Jurkat, Clone E6-1 (cell line): ENCODE results near the gene GARIN5A. TPM values are rescaled to one million over a fixed set of nuclear protein-coding genes. Genes with fewer than 3 reads are reported as not detected.

Experiments
- DNase-seq: peaks from one replicate; pipeline ENCODE4 v3.0.0-alpha.2; 2011; ENCODE audit warnings: low read depth, low spot score
- H3K4me3 ChIP-seq: 2 replicates; pipeline ENCODE4 v1.5.1; 2011; ENCODE audit warnings: mild to moderate bottlenecking, low read length, control low read depth, moderate library complexity
- polyA plus RNA-seq: library from polyadenylated mRNA; unstranded; fragments of >200 nt; gene quantifications from one replicate; pipeline ENCODE4 v1.2.1, GENCODE V29; 2012; ENCODE audit warnings: missing spikeins; ENCODE audit not compliant: insufficient read length, insufficient read depth

The GARIN5A gene
- 1.1 TPM for polyA plus RNA-seq

- peak; percentile 92 for DNase-seq
- peak within 1 kb of the TSS; percentile 94 for H3K4me3 ChIP-seq
Measured at GRCh38 chr19:50476224-50476906, at the start of gene GARIN5A, which contains the start of gene EMC10. GARIN5A (minus strand) TSS chr19:50476848; CDS start chr19:50476388, 460 bp downstream. EMC10 (plus strand) TSS chr19:50476507; CDS start chr19:50476545, 38 bp downstream.

- no peak overlapping the region for H3K4me3 ChIP-seq
- DNase-seq: no peak
Measured at GRCh38 chr19:50522881-50523280, 46.2 kb upstream of the GARIN5A start.

- DNase-seq: no peak
- H3K4me3 ChIP-seq: no peak overlapping the region
Measured at GRCh38 chr19:50520822-50521465, 44.3 kb upstream of the GARIN5A start.

- no peak for DNase-seq
- no peak overlapping the region for H3K4me3 ChIP-seq
Measured at GRCh38 chr19:50519006-50519575, 42.4 kb upstream of the GARIN5A start.

- no peak for DNase-seq
- no peak overlapping the region for H3K4me3 ChIP-seq
Measured at GRCh38 chr19:50518091-50519005, 41.7 kb upstream of the GARIN5A start.

- no peak for DNase-seq
- H3K4me3 ChIP-seq: no peak overlapping the region
Measured at GRCh38 chr19:50517704-50518075, 41.0 kb upstream of the GARIN5A start.

- H3K4me3 ChIP-seq: no peak overlapping the region
- no peak for DNase-seq
Measured at GRCh38 chr19:50516964-50517703, 40.5 kb upstream of the GARIN5A start.

- no peak for DNase-seq
- no peak overlapping the region for H3K4me3 ChIP-seq
Measured at GRCh38 chr19:50516456-50516855, 39.8 kb upstream of the GARIN5A start.

GRCh38 chr19:50515168-50515561 is 38.5 kb upstream of the GARIN5A start:
- no peak overlapping the region for H3K4me3 ChIP-seq
- no peak for DNase-seq

GRCh38 chr19:50514346-50515167 is 37.9 kb upstream of the GARIN5A start:
- peak; percentile 72 for DNase-seq
- H3K4me3 ChIP-seq: peak overlapping the region; percentile 47

- peak within 1 kb of the TSS; percentile 47 for H3K4me3 ChIP-seq
- DNase-seq: no peak
Measured at GRCh38 chr19:50513746-50514345, 37.2 kb upstream of the GARIN5A start, which contains the start of gene ASPDH. ASPDH (minus strand) TSS chr19:50513913; CDS start chr19:50513823, 90 bp downstream.

GRCh38 chr19:50512999-50513745 is 36.5 kb upstream of the GARIN5A start:
- H3K4me3 ChIP-seq: no peak overlapping the region
- DNase-seq: no peak

GRCh38 chr19:50512112-50512998 is 35.7 kb upstream of the GARIN5A start:
- H3K4me3 ChIP-seq: peak overlapping the region; percentile 78
- DNase-seq: no peak

GRCh38 chr19:50511069-50511822 is 34.6 kb upstream of the GARIN5A start, which contains the start of gene JOSD2:
JOSD2 (minus strand) TSS chr19:50511191; CDS start chr19:50510431, 760 bp downstream.
- H3K4me3 ChIP-seq: peak within 1 kb of the TSS; percentile 78
- DNase-seq: peak; percentile 99

GRCh38 chr19:50510700-50511068 is 34.0 kb upstream of the GARIN5A start:
- no peak for DNase-seq
- H3K4me3 ChIP-seq: peak overlapping the region; percentile 78
